ENCODE measurements around the gene CD2AP. TPM values are rescaled to one million over a fixed set of nuclear protein-coding genes. Genes with fewer than 3 reads are reported as not detected.
"Not testable (repeated sequence)": the region's sequence is repeated elsewhere in the genome, so short reads cannot be mapped to it uniquely, and the experiment has no call there.

CD2AP gene
- total and polyA plus RNA-seq, 3 donors from 2014 or later, result 10.4 to 35.7 (median 33.5) TPM

- Histone ChIP-seq H3K4me1 (no peaks in the 10 kb centered on the region), H3K9me3 (no peaks in the 10 kb centered on the region), H3K36me3 (ENCODE audit: low read depth, missing control alignments) (no peaks in the 10 kb centered on the region), H3K27me3 (no peaks in the 10 kb centered on the region), H3K4me3 (no peak overlapping the region), H3K27ac (no peak overlapping the region)
- no peak for DNase-seq
- TF ChIP-seq POLR2A (IDR thresholded peaks at IDR 0.05), result no peak
- TF ChIP-seq, protein P1, sequence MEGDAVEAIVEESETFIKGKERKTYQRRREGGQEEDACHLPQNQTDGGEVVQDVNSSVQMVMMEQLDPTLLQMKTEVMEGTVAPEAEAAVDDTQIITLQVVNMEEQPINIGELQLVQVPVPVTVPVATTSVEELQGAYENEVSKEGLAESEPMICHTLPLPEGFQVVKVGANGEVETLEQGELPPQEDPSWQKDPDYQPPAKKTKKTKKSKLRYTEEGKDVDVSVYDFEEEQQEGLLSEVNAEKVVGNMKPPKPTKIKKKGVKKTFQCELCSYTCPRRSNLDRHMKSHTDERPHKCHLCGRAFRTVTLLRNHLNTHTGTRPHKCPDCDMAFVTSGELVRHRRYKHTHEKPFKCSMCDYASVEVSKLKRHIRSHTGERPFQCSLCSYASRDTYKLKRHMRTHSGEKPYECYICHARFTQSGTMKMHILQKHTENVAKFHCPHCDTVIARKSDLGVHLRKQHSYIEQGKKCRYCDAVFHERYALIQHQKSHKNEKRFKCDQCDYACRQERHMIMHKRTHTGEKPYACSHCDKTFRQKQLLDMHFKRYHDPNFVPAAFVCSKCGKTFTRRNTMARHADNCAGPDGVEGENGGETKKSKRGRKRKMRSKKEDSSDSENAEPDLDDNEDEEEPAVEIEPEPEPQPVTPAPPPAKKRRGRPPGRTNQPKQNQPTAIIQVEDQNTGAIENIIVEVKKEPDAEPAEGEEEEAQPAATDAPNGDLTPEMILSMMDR (IDR thresholded peaks at IDR 0.05), result no peak
- WGBS, 2 donors, result 100% methylated on average over 2 of the region's 2 CpGs
- intact Hi-C loops (cut with DNase I; ENCODE audit: low total_unique reads), result no loop called here
Measured at GRCh38 chr6:47552319-47552718, 74.7 kb downstream of the CD2AP start.

- intact Hi-C loops (cut with DNase I; ENCODE audit: low total_unique reads); H3K4me1 ChIP-seq; H3K36me3 ChIP-seq (ENCODE audit: low read depth, missing control alignments); H3K9me3 ChIP-seq; H3K27me3 ChIP-seq; H3K4me3 ChIP-seq; DNase-seq; H3K27ac ChIP-seq: not testable (repeated sequence)
- WGBS, 2 donors, result 92 to 98% methylated on average over 3 of the region's 3 CpGs
Measured at GRCh38 chr6:47553243-47553642, 75.7 kb downstream of the CD2AP start.

GRCh38 chr6:47556459-47556858 is 78.9 kb downstream of the CD2AP start:
- H3K9me3 ChIP-seq, result not testable (repeated sequence)
- 91 to 100% methylated on average over 6 of the region's 6 CpGs for WGBS, 2 donors

DNA sequence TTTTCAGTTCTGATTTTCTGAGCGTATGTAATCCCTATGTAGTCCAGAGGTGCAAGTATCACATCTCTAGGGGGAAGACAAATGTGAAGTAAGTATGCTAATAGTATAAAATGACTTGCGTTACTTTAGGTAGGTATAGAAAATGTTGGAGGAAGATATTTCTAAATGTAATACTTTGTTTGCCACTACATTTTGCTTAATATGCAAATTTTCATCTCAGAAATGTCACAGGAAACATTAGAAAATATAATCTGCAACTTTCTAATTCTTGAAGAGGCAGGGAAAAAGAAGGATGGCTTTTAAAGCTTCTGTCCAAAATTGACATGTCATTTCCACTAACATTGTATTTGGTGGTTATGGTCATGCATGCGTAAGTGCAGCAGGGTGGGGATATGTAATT is 85.6 kb downstream of the CD2AP start:
- intact Hi-C loops (cut with DNase I; ENCODE audit: low total_unique reads), result no loop called here
- H3K9me3 ChIP-seq, result no peaks in the 10 kb centered on the region
- H3K4me3 ChIP-seq, result no peak overlapping the region
- WGBS, 2 donors, result 91 to 95% methylated on average over 3 of the region's 3 CpGs
- no peaks in the 10 kb centered on the region for H3K36me3 ChIP-seq (ENCODE audit: low read depth, missing control alignments)
- DNase-seq, result no peak
- H3K27me3 ChIP-seq, result no peaks in the 10 kb centered on the region
- H3K27ac ChIP-seq, result no peak overlapping the region
- no peak for TF ChIP-seq POLR2A (IDR thresholded peaks at IDR 0.05)
- TF ChIP-seq, protein P1 (IDR thresholded peaks at IDR 0.05), result no peak
- H3K4me1 ChIP-seq, result no peaks in the 10 kb centered on the region

More at GRCh38 chr6:47556459-47556858, 78.9 kb downstream of the CD2AP start:
- DNase-seq; H3K4me1 ChIP-seq; H3K4me3 ChIP-seq; H3K27me3 ChIP-seq; H3K27ac ChIP-seq; intact Hi-C loops (cut with DNase I; ENCODE audit: low total_unique reads); H3K36me3 ChIP-seq (ENCODE audit: low read depth, missing control alignments): not testable (repeated sequence)

GRCh38 chr6:47566602-47567001 is 89.0 kb downstream of the CD2AP start:
- H3K27me3 ChIP-seq; H3K36me3 ChIP-seq (ENCODE audit: low read depth, missing control alignments); H3K27ac ChIP-seq; DNase-seq; H3K4me3 ChIP-seq; H3K9me3 ChIP-seq; intact Hi-C loops (cut with DNase I; ENCODE audit: low total_unique reads); H3K4me1 ChIP-seq: not testable (repeated sequence)
- WGBS, 2 donors, result 96 to 98% methylated on average over 3 of the region's 3 CpGs

- H3K27ac ChIP-seq, result no peak overlapping the region
- H3K9me3 ChIP-seq, result no peaks in the 10 kb centered on the region
- no peaks in the 10 kb centered on the region for H3K4me1 ChIP-seq
- no peak overlapping the region for H3K4me3 ChIP-seq
- no peaks in the 10 kb centered on the region for H3K27me3 ChIP-seq
- DNase-seq, result no peak
- WGBS, 2 donors, result 88 to 96% methylated on average over 1 of the region's 1 CpG
- no peak for TF ChIP-seq POLR2A (IDR thresholded peaks at IDR 0.05)
- TF ChIP-seq, protein P1 (IDR thresholded peaks at IDR 0.05), result no peak
- H3K36me3 ChIP-seq (ENCODE audit: low read depth, missing control alignments), result no peaks in the 10 kb centered on the region
- intact Hi-C loops (cut with DNase I; ENCODE audit: low total_unique reads), result no loop called here
Measured at GRCh38 chr6:47567586-47567985, 90.0 kb downstream of the CD2AP start.
